HepG2 (cell line): Measurements from ENCODE around the gene ZNF792. TPM values are rescaled to one million over a fixed set of nuclear protein-coding genes. Genes with fewer than 3 reads are reported as not detected.
A peak's percentile ranks its signal among the peaks of the same experiment; 100 is the strongest.
"Not testable (repeated sequence)": the region's sequence is repeated elsewhere in the genome, so short reads cannot be mapped to it uniquely, and the experiment has no call there.

Experiments used
- ATAC-seq: fragments of 200-7000 bp; cut with Tn5 transposase; 3 replicates; pipeline ENCODE4 v1.9.1; 2020; ENCODE audit warnings: mild to moderate bottlenecking, moderate library complexity
- BruUV-seq: library from RNA; stranded (reverse); fragments of 400-500 nt; replicated peaks from 2 replicates; lab custom pipeline; 2021; lab: Mats Ljungman, UMichigan
- CTCF ChIA-PET: fragments of 300-600 bp; formaldehyde crosslinking; extraction: SDS; loops from one replicate; lab custom pipeline; 2021; ENCODE audit warnings: low total read pairs, inconsistent platforms, low intra/inter-chr PET ratio; lab: Yijun Ruan, JAX
- POLR2A ChIA-PET: fragments of 350-600 bp; sonication (Branson Sonifier 250); formaldehyde crosslinking; loops from one replicate; lab custom pipeline; 2020; ENCODE audit warnings: antibody characterized with exemption, inconsistent platforms; lab: Yijun Ruan, JAX
- DNase-seq: peaks from one replicate; pipeline ENCODE4 v3.0.0-alpha.2; 2015; ENCODE audit warnings: low spot score
- FAIRE-seq: peaks from 3 replicates; lab custom pipeline; 2011; peaks lifted over from hg19 to GRCh38; lab: Jason Lieb, UNC
- H2AFZ ChIP-seq: one replicate; pipeline ENCODE4 v1.6.1; 2011; ENCODE audit warnings: low read length, inconsistent platforms
- H3K27ac ChIP-seq: fragments of 300-600 bp; 3 replicates; pipeline ENCODE4 v1.8.0; 2011; ENCODE audit warnings: mixed run types, mild to moderate bottlenecking, mixed read lengths, low read length, inconsistent platforms; ENCODE audit not compliant: insufficient read depth; ENCODE audit errors: extremely low read length
- H3K27me3 ChIP-seq, 2 experiments: fragments of 200-600 bp in 1 of 2; 2 replicates in 1 of 2; 3 replicates in 1 of 2; pipeline versions ENCODE4 v1.6.0 to v1.8.0; 2011; ENCODE audit warnings: low read length in 2 of 2, mild to moderate bottlenecking in 2 of 2, moderate library complexity in 2 of 2, inconsistent platforms in 1 of 2; ENCODE audit not compliant: insufficient read depth in 2 of 2, control insufficient read depth in 1 of 2
- H3K36me3 ChIP-seq, 2 experiments: fragments of 200-600 bp in 1 of 2; replicated peaks in 1 of 2; 2 replicates in 1 of 2; 3 replicates in 1 of 2; pipeline versions ENCODE4 v1.5.1 to v1.8.0; 2011; ENCODE audit warnings: low read length in 2 of 2, inconsistent platforms in 1 of 2; ENCODE audit not compliant: insufficient read depth in 2 of 2, control insufficient read depth in 1 of 2
- H3K4me1 ChIP-seq: 2 replicates; pipeline ENCODE4 v1.5.1; 2012; ENCODE audit warnings: low read length, inconsistent platforms; ENCODE audit not compliant: insufficient read depth
- H3K4me2 ChIP-seq: 2 replicates; pipeline ENCODE4 v1.6.0; 2011; ENCODE audit warnings: low read depth, low read length, inconsistent platforms
- H3K4me3 ChIP-seq, 3 experiments: fragments of 200-600 bp in 1 of 3; sonication (generic), shearing (Covaris generic) in 1 of 3; replicated peaks in 1 of 3; 2 replicates each; pipeline ENCODE4 v1.5.1; 2011 to 2016; ENCODE audit warnings: low read length in 3 of 3, inconsistent platforms in 2 of 3, low read depth in 2 of 3, mild to moderate bottlenecking in 2 of 3, control low read depth in 1 of 3, mixed read lengths in 1 of 3; ENCODE audit not compliant: insufficient read depth in 1 of 3
- H3K79me2 ChIP-seq: one replicate; pipeline ENCODE4 v1.6.1; 2011; ENCODE audit warnings: low read length, inconsistent platforms; ENCODE audit not compliant: insufficient read depth
- H3K9ac ChIP-seq: 2 replicates; pipeline ENCODE4 v1.6.0; 2011; ENCODE audit warnings: mild to moderate bottlenecking, low read depth, low read length, inconsistent platforms; ENCODE audit not compliant: insufficient read depth
- H3K9me3 ChIP-seq: 2 replicates; pipeline ENCODE4 v1.5.1; 2012; ENCODE audit warnings: mild to moderate bottlenecking, low read length
- H4K20me1 ChIP-seq: 2 replicates; pipeline ENCODE4 v1.6.0; 2011; ENCODE audit warnings: inconsistent platforms, mild to moderate bottlenecking, low read length, moderate library complexity; ENCODE audit not compliant: insufficient read depth
- GABPB1 ChIP-seq: IDR thresholded peaks from 2 replicates; pipeline ENCODE4 v1.6.1; 2016; ENCODE audit warnings: mild to moderate bottlenecking, missing genetic modification reagents, moderate library complexity, missing compliant biosample characterization
- HMGXB4 ChIP-seq, 2 experiments: sonication (generic) in 1 of 2; formaldehyde crosslinking in 1 of 2; IDR thresholded peaks; 2 replicates each; pipeline versions ENCODE4 v1.4.0 to v1.6.1; 2018 to 2020; ENCODE audit warnings: missing genetic modification reagents in 2 of 2, borderline replicate concordance in 1 of 2, low read depth in 1 of 2, mild to moderate bottlenecking in 1 of 2, missing biosample characterization in 1 of 2
- MEF2D ChIP-seq: sonication (generic); formaldehyde crosslinking; IDR thresholded peaks from 2 replicates; pipeline ENCODE4 v1.5.1; 2020; ENCODE audit warnings: mild to moderate bottlenecking, missing genetic modification reagents
- MEIS1 ChIP-seq: sonication (generic); formaldehyde crosslinking; IDR thresholded peaks from 2 replicates; pipeline ENCODE4 v1.9.0; 2021; ENCODE audit warnings: mild to moderate bottlenecking, missing genetic modification reagents, moderate library complexity, borderline replicate concordance
- MTA1 ChIP-seq: sonication (generic); formaldehyde crosslinking; IDR thresholded peaks from 2 replicates; pipeline ENCODE4 v1.4.0; 2020; ENCODE audit warnings: missing genetic modification reagents, mild to moderate bottlenecking, borderline replicate concordance
- RFXAP ChIP-seq: sonication (generic); formaldehyde crosslinking; IDR thresholded peaks from 2 replicates; pipeline ENCODE4 v1.4.0; 2020; ENCODE audit warnings: missing genetic modification reagents, borderline replicate concordance
- ZNF230 ChIP-seq: sonication (generic); formaldehyde crosslinking; IDR thresholded peaks from 2 replicates; pipeline ENCODE4 v1.4.0; 2020; ENCODE audit warnings: mild to moderate bottlenecking, missing genetic modification reagents
- ZNF350 ChIP-seq: sonication (generic); formaldehyde crosslinking; IDR thresholded peaks from 2 replicates; pipeline ENCODE4 v1.4.0; 2020; ENCODE audit warnings: mild to moderate bottlenecking, low read depth, missing genetic modification reagents, borderline replicate concordance
- ZNF501 ChIP-seq: sonication (generic); formaldehyde crosslinking; IDR thresholded peaks from 2 replicates; pipeline ENCODE4 v1.5.1; 2020; ENCODE audit warnings: mild to moderate bottlenecking, moderate library complexity, missing genetic modification reagents
- ZNF567 ChIP-seq: sonication (generic); formaldehyde crosslinking; IDR thresholded peaks from 2 replicates; pipeline ENCODE4 v1.8.1; 2023; ENCODE audit warnings: mild to moderate bottlenecking, missing genetic modification reagents, borderline replicate concordance
- ZNF607 ChIP-seq: sonication (generic); formaldehyde crosslinking; IDR thresholded peaks from 2 replicates; pipeline ENCODE4 v1.5.1; 2020; ENCODE audit warnings: missing genetic modification reagents, mild to moderate bottlenecking, borderline replicate concordance
- ZNF709 ChIP-seq: sonication (generic); formaldehyde crosslinking; IDR thresholded peaks from 2 replicates; pipeline ENCODE4 v1.5.0; 2020; ENCODE audit warnings: mild to moderate bottlenecking, missing genetic modification reagents
- ZNF724P ChIP-seq: sonication (generic); formaldehyde crosslinking; IDR thresholded peaks from 2 replicates; pipeline ENCODE4 v1.8.0; 2022; ENCODE audit warnings: missing genetic modification reagents, borderline replicate concordance
- ZNF770 ChIP-seq: sonication (generic); formaldehyde crosslinking; IDR thresholded peaks from 2 replicates; pipeline ENCODE4 v1.5.0; 2020; ENCODE audit warnings: mild to moderate bottlenecking, missing genetic modification reagents
- ZNF776 ChIP-seq: sonication (generic); formaldehyde crosslinking; IDR thresholded peaks from 2 replicates; pipeline ENCODE4 v1.4.0; 2020; ENCODE audit warnings: mild to moderate bottlenecking, missing genetic modification reagents
- WGBS: methylation state at CpG from one replicate; pipeline ENCODE4 v1.1.6; 2017; ENCODE audit warnings: low lambda C conversion rate; 5-methylcytosine and 5-hydroxymethylcytosine counted together
- in situ Hi-C: cut with HindIII; loops from 2 replicates; pipeline ENCODE4 v1.10.0; 2017; ENCODE audit warnings: low pct_unique_long_range_greater_than_20kb; ENCODE audit not compliant: extremely low pct_ligation_motif_present
- intact Hi-C: fragments of 100-400 bp; cut with micrococcal nuclease; formaldehyde crosslinking; loops from one replicate; pipeline ENCODE4 v1.10.0; 2022; ENCODE audit not compliant: unreplicated experiment
- polyA plus RNA-seq, 8 experiments: library from polyadenylated mRNA; depleted of rRNA in 3 of 8; stranded (reverse) in 7 of 8; unstranded in 1 of 8; fragments of >200 nt; fragmentation: Illumina TruSeq in 4 of 8; extraction: Trizol in 4 of 8; gene quantifications; 2 replicates each; pipeline versions ENCODE4 v1.2.1 to v1.2.3, GENCODE V29; 2011 to 2016; ENCODE audit warnings: low read depth in 4 of 8, missing spikeins in 1 of 8, mixed read lengths in 1 of 8; ENCODE audit not compliant: insufficient read depth in 1 of 8
- total RNA-seq, 5 experiments: library from RNA; depleted of rRNA; stranded (reverse); fragments of >200 nt; fragmentation: Illumina TruSeq; extraction: Trizol; gene quantifications; 2 replicates each; pipeline ENCODE4 v1.2.3, GENCODE V29; 2016; ENCODE audit warnings: low read depth in 1 of 5

The ZNF792 gene
- total and polyA plus RNA-seq, 2 of the 13 experiments (the other 11 are each of a cell fraction or from before 2014, with no cell fraction given) = 5.5 to 11.5 TPM

- BruUV-seq, ATAC-seq, CTCF ChIA-PET, DNase-seq, in situ Hi-C loops, H2AFZ ChIP-seq, FAIRE-seq, H3K27me3 ChIP-seq, H3K9me3 ChIP-seq: not testable (repeated sequence)
- peaks cover 48% of the 10 kb centered on the region for H4K20me1 ChIP-seq
- peaks cover 47% of the 10 kb centered on the region for H3K79me2 ChIP-seq
- H3K27ac ChIP-seq = peak overlapping the region; percentile 63
- H3K4me1 ChIP-seq = peaks cover 62% of the 10 kb centered on the region
- peak overlapping the region; percentile 48 for H3K4me2 ChIP-seq
- POLR2A ChIA-PET = interaction anchor here (0.9 to 4.3 kb wide), 10 partner anchors 10 to 742 kb away, joined by 3 to 75 read pairs (median 4); partner anchors contain the start of genes HPN, LIN37 and ZNF30
- WGBS = 7% methylated on average over 6 of the region's 6 CpGs
- H3K36me3 ChIP-seq = peaks cover 14 to 25% of the 10 kb centered on the region in 2 experiments
- peak overlapping the region in 1 of 3 experiments; percentile 22; a peak in 1 of 6 replicates for H3K4me3 ChIP-seq
- peak overlapping the region; percentile 19; the same call in 1 of the 2 replicates for H3K9ac ChIP-seq
- intact Hi-C loops = loop anchor here (1.0 kb wide), 1 partner anchor 11 kb away; no protein-coding TSS in a partner anchor
- TF ChIP-seq ZNF607 (CRISPR knock-in tag) = peak; percentile 1; the same call in 1 of the 2 replicates
- 0 out of 2 replicates have a peak, but pooled peaks have one; percentile 5 for TF ChIP-seq MTA1
- TF ChIP-seq RFXAP (CRISPR knock-in tag) = 0 out of 2 replicates have a peak, but pooled peaks have one; percentile 5
- 0 out of 2 replicates have a peak, but pooled peaks have one; percentile 6 for TF ChIP-seq GABPB1 (CRISPR knock-in tag)
- 0 out of 2 replicates have a peak, but pooled peaks have one; percentile 15 for TF ChIP-seq ZNF776 (CRISPR knock-in tag)
- 0 out of 2 replicates have a peak, but pooled peaks have one; percentile 53 for TF ChIP-seq ZNF567 (CRISPR knock-in tag)
- TF ChIP-seq HMGXB4 (CRISPR knock-in tag; IDR thresholded peaks at IDR 0.05; ENCODE audit: borderline replicate concordance in 1 of 2, low read depth in 1 of 2) = 0 out of 4 replicates have a peak, but pooled peaks of 1 of the 2 experiments have one; percentile 1
- 0 out of 2 replicates have a peak, but pooled peaks have one; percentile 2 for TF ChIP-seq ZNF724P
- 0 out of 2 replicates have a peak, but pooled peaks have one; percentile 19 for TF ChIP-seq ZNF230 (CRISPR knock-in tag)
- 0 out of 2 replicates have a peak, but pooled peaks have one; percentile 54 for TF ChIP-seq MEF2D
- peak; percentile 12; the same call in 1 of the 2 replicates for TF ChIP-seq MEIS1
- 0 out of 2 replicates have a peak, but pooled peaks have one; percentile 33 for TF ChIP-seq ZNF709
- TF ChIP-seq ZNF501 = peak; percentile 15; the same call in 1 of the 2 replicates
- 0 out of 2 replicates have a peak, but pooled peaks have one; percentile 18 for TF ChIP-seq ZNF350 (CRISPR knock-in tag)
- peak; percentile 65 for TF ChIP-seq ZNF770
These were observed 41.9 kb upstream of the ZNF792 start for GRCh38 chr19:35006007-35006341.
